ENCODE results near the gene TBC1D22B. TPM values are rescaled to one million over a fixed set of nuclear protein-coding genes. Genes with fewer than 3 reads are reported as not detected.

The TBC1D22B gene
- total and polyA plus RNA-seq, 2 donors (not counting 3 experiments of a cell fraction or from before 2014, with no cell fraction given): 13.1 to 13.6 TPM

- DNase-seq (ENCODE audit: low read depth, low spot score) (peak; percentile 93), FAIRE-seq (peak; percentile 73)
- Histone ChIP-seq H3K9me3 (replicated peaks; ENCODE audit: control insufficient read depth, insufficient read depth, low read length) (no peaks in the 10 kb centered on the region), H3K9me1 (replicated peaks; ENCODE audit: control insufficient read depth, extremely low read depth, insufficient read depth, low read length) (no peaks in the 10 kb centered on the region), H3K4me2 (ENCODE audit: insufficient read depth, low read length) (no peak overlapping the region), H4K20me1 (replicated peaks; ENCODE audit: control insufficient read depth, extremely low read depth, insufficient read depth, low read length) (no peaks in the 10 kb centered on the region), H3K79me2 (ENCODE audit: control insufficient read depth, insufficient read depth, low read length) (no peaks in the 10 kb centered on the region), H3K36me3 (ENCODE audit: control insufficient read depth in 2 of 2, extremely low read depth in 1 of 2, insufficient read depth in 2 of 2, low read length in 2 of 2) (peaks cover 0 to 32% of the 10 kb centered on the region in 2 experiments), H3K4me3 (replicated peaks in 1 of 3; ENCODE audit: insufficient read depth in 1 of 3, low read depth in 1 of 3, low read length in 3 of 3) (no peak overlapping the region), H2AFZ (ENCODE audit: low read depth, low read length) (no peak overlapping the region), H3K27me3 (ENCODE audit: control insufficient read depth in 2 of 2, insufficient read depth in 2 of 2, low read length in 2 of 2) (no peaks in the 10 kb centered on the region), H3K9ac (replicated peaks; ENCODE audit: extremely low read depth, insufficient read depth, low read length) (no peak overlapping the region), H3K4me1 (ENCODE audit: control insufficient read depth, extremely low read depth, insufficient read depth, low read length) (no peaks in the 10 kb centered on the region), H3K27ac (ENCODE audit: insufficient read depth, low read depth, low read length) (peak overlapping the region; percentile 34)
- ChIA-PET CTCF (interaction anchor here (0.7 to 4.9 kb wide), 22 partner anchors 9 to 378 kb away, joined by 3 to 41 read pairs (median 3); partner anchors contain the start of genes PIM1 and TBC1D22B), POLR2A (interaction anchor here (0.6 kb wide), 1 partner anchor 105 kb away, joined by 6 read pairs; no protein-coding TSS in a partner anchor)
- BruUV-seq (replicated peaks): no TSS peak
- no peak for TF ChIP-seq MAX (IDR thresholded peaks at IDR 0.05; ENCODE audit: insufficient read depth, insufficient read length)
- peak; percentile 64 to 78 for TF ChIP-seq CTCF (IDR thresholded peaks at IDR 0.05; ENCODE audit: extremely low read depth in 1 of 2, insufficient read depth in 1 of 2, low read depth in 1 of 2, low read length in 2 of 2)
- dilution Hi-C loops (cut with MboI; ENCODE audit: extremely low pct_ligation_motif_present, low sequenced_read_pairs) (no loop called here), intact Hi-C loops (cut with micrococcal nuclease) (loop anchor here (2.0 to 10.0 kb wide), 2 partner anchors 92 to 290 kb away; no protein-coding TSS in a partner anchor)
Measured at GRCh38 chr6:37314487-37315156, 57.0 kb downstream of the TBC1D22B start.

- ChIA-PET CTCF (interaction anchor here (0.7 to 4.9 kb wide), 17 partner anchors 9 to 378 kb away, joined by 3 to 41 read pairs (median 4); partner anchors contain the start of genes PIM1 and TBC1D22B), POLR2A (interaction anchor here (0.6 kb wide), 1 partner anchor 104 kb away, joined by 6 read pairs; no protein-coding TSS in a partner anchor)
- no TSS peak for BruUV-seq (replicated peaks)
Measured at GRCh38 chr6:37315157-37315515, 57.6 kb downstream of the TBC1D22B start.

More at GRCh38 chr6:37315157-37315515, 57.6 kb downstream of the TBC1D22B start:
- TF ChIP-seq MYC (IDR thresholded peaks at IDR 0.05; ENCODE audit: low read depth, low read length): no peak
- TF ChIP-seq CTCF (IDR thresholded peaks at IDR 0.05; ENCODE audit: extremely low read depth in 1 of 2, insufficient read depth in 1 of 2, low read depth in 1 of 2, low read length in 2 of 2): no peak
- TF ChIP-seq GATA2 (IDR thresholded peaks at IDR 0.05; ENCODE audit: insufficient read depth, insufficient read length, low read depth, low read length): no peak
- TF ChIP-seq EZH2 (IDR thresholded peaks at IDR 0.05; ENCODE audit: borderline replicate concordance, low read depth, low read length, severe bottlenecking): no peak
- no peak for TF ChIP-seq JUN (IDR thresholded peaks at IDR 0.05; ENCODE audit: borderline replicate concordance, insufficient read depth, insufficient read length, low read depth)
- TF ChIP-seq POLR2AphosphoS5 (IDR thresholded peaks at IDR 0.05; ENCODE audit: insufficient read depth, low read depth, low read length): no peak
- no peak for TF ChIP-seq POLR2A (IDR thresholded peaks at IDR 0.05; ENCODE audit: low read depth, low read length)
- TF ChIP-seq FOS (IDR thresholded peaks at IDR 0.05; ENCODE audit: borderline replicate concordance, insufficient read depth, low read length): no peak
- no peak for TF ChIP-seq MAX (IDR thresholded peaks at IDR 0.05; ENCODE audit: insufficient read depth, insufficient read length)
- no peak for FAIRE-seq
- dilution Hi-C loops (cut with MboI; ENCODE audit: extremely low pct_ligation_motif_present, low sequenced_read_pairs) (no loop called here), intact Hi-C loops (cut with micrococcal nuclease) (loop anchor here (2.0 to 10.0 kb wide), 2 partner anchors 92 to 290 kb away; no protein-coding TSS in a partner anchor)
- H4K20me1 ChIP-seq (replicated peaks; ENCODE audit: control insufficient read depth, extremely low read depth, insufficient read depth, low read length): no peaks in the 10 kb centered on the region
- H3K27me3 ChIP-seq (ENCODE audit: control insufficient read depth in 2 of 2, insufficient read depth in 2 of 2, low read length in 2 of 2): no peaks in the 10 kb centered on the region
- DNase-seq (ENCODE audit: low read depth, low spot score): no peak
- no peak overlapping the region for H3K9ac ChIP-seq (replicated peaks; ENCODE audit: extremely low read depth, insufficient read depth, low read length)
- no peaks in the 10 kb centered on the region for H3K4me1 ChIP-seq (ENCODE audit: control insufficient read depth, extremely low read depth, insufficient read depth, low read length)
- H3K9me1 ChIP-seq (replicated peaks; ENCODE audit: control insufficient read depth, extremely low read depth, insufficient read depth, low read length): no peaks in the 10 kb centered on the region
- H3K4me3 ChIP-seq (replicated peaks in 1 of 3; ENCODE audit: insufficient read depth in 1 of 3, low read depth in 1 of 3, low read length in 3 of 3): no peak overlapping the region
- H3K9me3 ChIP-seq (replicated peaks; ENCODE audit: control insufficient read depth, insufficient read depth, low read length): no peaks in the 10 kb centered on the region
- no peak overlapping the region for H3K27ac ChIP-seq (ENCODE audit: insufficient read depth, low read depth, low read length)
- no peaks in the 10 kb centered on the region for H3K79me2 ChIP-seq (ENCODE audit: control insufficient read depth, insufficient read depth, low read length)
- H3K4me2 ChIP-seq (ENCODE audit: insufficient read depth, low read length): no peak overlapping the region
- H2AFZ ChIP-seq (ENCODE audit: low read depth, low read length): no peak overlapping the region
- peaks cover 0 to 32% of the 10 kb centered on the region in 2 experiments for H3K36me3 ChIP-seq (ENCODE audit: control insufficient read depth in 2 of 2, extremely low read depth in 1 of 2, insufficient read depth in 2 of 2, low read length in 2 of 2)

Measured in endothelial cell of umbilical vein (primary cell).